Medulla oblongata (tissue), 1 donor: ENCODE results near the gene IFNAR1.
"Not testable (repeated sequence)": the region's sequence is repeated elsewhere in the genome, so short reads cannot be mapped to it uniquely, and the experiment has no call there.

Experiments used
- DNase-seq: peaks from one replicate; pipeline ENCODE4 v3.0.0-alpha.2; 2015; ENCODE audit errors: extremely low spot score

Gene IFNAR1

GRCh38 chr21:33377221-33377920 is 52.6 kb downstream of the IFNAR1 start:
- peak; percentile 40 for DNase-seq

GRCh38 chr21:33378081-33378480 is 53.3 kb downstream of the IFNAR1 start:
- DNase-seq = no peak

GRCh38 chr21:33379934-33380333 is 55.2 kb downstream of the IFNAR1 start:
- DNase-seq = peak; percentile 67

GRCh38 chr21:33380483-33380998 is 55.8 kb downstream of the IFNAR1 start:
- peak; percentile 89 for DNase-seq

GRCh38 chr21:33381381-33381780 is 56.6 kb downstream of the IFNAR1 start:
- DNase-seq = not testable (repeated sequence)

- peak; percentile 52 for DNase-seq
Observed at GRCh38 chr21:33383056-33383888, 58.5 kb downstream of the IFNAR1 start.

- no peak for DNase-seq
Observed at GRCh38 chr21:33384841-33385331, 60.1 kb downstream of the IFNAR1 start.

- DNase-seq = no peak
Observed at GRCh38 chr21:33386222-33386784, 61.5 kb downstream of the IFNAR1 start.

- DNase-seq = no peak
Observed at GRCh38 chr21:33387294-33387693, 62.5 kb downstream of the IFNAR1 start.

GRCh38 chr21:33388188-33388587 is 63.4 kb downstream of the IFNAR1 start:
- DNase-seq = no peak

- DNase-seq = no peak
Observed at GRCh38 chr21:33390479-33390878, 65.7 kb downstream of the IFNAR1 start.

GRCh38 chr21:33391656-33392055 is 66.9 kb downstream of the IFNAR1 start:
- DNase-seq = no peak

- no peak for DNase-seq
Observed at GRCh38 chr21:33392284-33392985, 67.7 kb downstream of the IFNAR1 start.

GRCh38 chr21:33393348-33393747 is 68.6 kb downstream of the IFNAR1 start:
- DNase-seq = no peak

GRCh38 chr21:33394260-33394659 is 69.5 kb downstream of the IFNAR1 start:
- DNase-seq = peak; percentile 77

- no peak for DNase-seq
Observed at GRCh38 chr21:33395891-33396331, 71.1 kb downstream of the IFNAR1 start.

GRCh38 chr21:33396436-33396835 is 71.7 kb downstream of the IFNAR1 start:
- no peak for DNase-seq

- no peak for DNase-seq
Observed at GRCh38 chr21:33396951-33397350, 72.2 kb downstream of the IFNAR1 start.

- DNase-seq = no peak
Observed at GRCh38 chr21:33397717-33398116, 72.9 kb downstream of the IFNAR1 start.

- no peak for DNase-seq
Observed at GRCh38 chr21:33398361-33398760, 73.6 kb downstream of the IFNAR1 start.

GRCh38 chr21:33401630-33401992 is 76.8 kb downstream of the IFNAR1 start:
- DNase-seq = peak; percentile 46
